Gastrocnemius medialis (tissue), 4 donors: Measurements from ENCODE around the gene SLC17A6.

Experiments used
- POLR2A ChIP-seq, 2 donors: fragments of 450-650 bp; IDR thresholded peaks; one replicate each; pipeline ENCODE4 v1.6.1; 2017; ENCODE audit warnings: antibody characterized with exemption in 2 of 2, mild to moderate bottlenecking in 2 of 2, moderate library complexity in 2 of 2
- TF ChIP-seq, protein P1 (sequence below), 5 experiments: fragments of 450-650 bp in 3 of 5; fragments of 200-600 bp in 2 of 5; sonication (generic) in 2 of 5; IDR thresholded peaks in 4 of 5; conservative IDR thresholded peaks in 1 of 5; 1 replicate in 4 of 5; 2 replicates in 1 of 5; pipeline ENCODE4 v1.5.1; 2016 to 2019; ENCODE audit warnings: antibody characterized with exemption in 5 of 5, mild to moderate bottlenecking in 3 of 5, moderate library complexity in 3 of 5

DNA sequence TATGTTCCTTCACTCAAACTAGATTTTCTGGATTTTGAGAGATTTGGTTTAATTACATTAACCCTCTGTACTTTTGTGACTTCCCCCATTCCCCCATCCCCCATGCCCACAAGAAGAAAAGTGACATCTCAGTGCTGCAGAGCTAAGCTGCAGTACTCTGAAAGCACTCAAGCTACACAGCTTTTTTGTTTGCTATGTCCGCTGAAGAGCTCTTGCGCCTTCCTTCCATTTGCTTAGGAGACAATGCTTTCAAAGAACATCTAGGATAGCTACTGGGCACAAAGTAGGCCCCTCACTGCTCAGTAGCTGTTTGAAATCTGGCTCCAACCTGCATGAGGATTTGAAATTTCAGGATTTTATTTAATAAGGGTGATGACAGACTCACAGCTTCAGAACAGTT, 69.7 kb downstream of the SLC17A6 start:
- no peak for TF ChIP-seq POLR2A (IDR thresholded peaks at IDR 0.05)
- TF ChIP-seq, protein P1, sequence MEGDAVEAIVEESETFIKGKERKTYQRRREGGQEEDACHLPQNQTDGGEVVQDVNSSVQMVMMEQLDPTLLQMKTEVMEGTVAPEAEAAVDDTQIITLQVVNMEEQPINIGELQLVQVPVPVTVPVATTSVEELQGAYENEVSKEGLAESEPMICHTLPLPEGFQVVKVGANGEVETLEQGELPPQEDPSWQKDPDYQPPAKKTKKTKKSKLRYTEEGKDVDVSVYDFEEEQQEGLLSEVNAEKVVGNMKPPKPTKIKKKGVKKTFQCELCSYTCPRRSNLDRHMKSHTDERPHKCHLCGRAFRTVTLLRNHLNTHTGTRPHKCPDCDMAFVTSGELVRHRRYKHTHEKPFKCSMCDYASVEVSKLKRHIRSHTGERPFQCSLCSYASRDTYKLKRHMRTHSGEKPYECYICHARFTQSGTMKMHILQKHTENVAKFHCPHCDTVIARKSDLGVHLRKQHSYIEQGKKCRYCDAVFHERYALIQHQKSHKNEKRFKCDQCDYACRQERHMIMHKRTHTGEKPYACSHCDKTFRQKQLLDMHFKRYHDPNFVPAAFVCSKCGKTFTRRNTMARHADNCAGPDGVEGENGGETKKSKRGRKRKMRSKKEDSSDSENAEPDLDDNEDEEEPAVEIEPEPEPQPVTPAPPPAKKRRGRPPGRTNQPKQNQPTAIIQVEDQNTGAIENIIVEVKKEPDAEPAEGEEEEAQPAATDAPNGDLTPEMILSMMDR (IDR thresholded peaks at IDR 0.05 in 4 of 5, conservative IDR thresholded peaks at IDR 0.05 in 1 of 5) = no peak
